SK-N-MC (cell line): ENCODE results near the gene CASQ2.

Experiments
- EZH2 ChIP-seq: fragments of 200-600 bp; sonication (generic); IDR thresholded peaks from one replicate; pipeline ENCODE4 v1.6.1; 2017; ENCODE audit warnings: antibody characterized with exemption
- FOXP2 ChIP-seq: optimal IDR thresholded peaks from 2 replicates; pipeline ENCODE3; 2011; ENCODE audit warnings: mild to moderate bottlenecking, moderate library complexity; ENCODE audit not compliant: insufficient read depth; ENCODE audit errors: extremely low read length, control extremely low read depth

- TF ChIP-seq FOXP2 (no peak), EZH2 (no peak)
These were observed 87.8 kb downstream of the CASQ2 start for GRCh38 chr1:115680730-115681111.
